ENCODE results near the gene CCNE1.

DNA sequence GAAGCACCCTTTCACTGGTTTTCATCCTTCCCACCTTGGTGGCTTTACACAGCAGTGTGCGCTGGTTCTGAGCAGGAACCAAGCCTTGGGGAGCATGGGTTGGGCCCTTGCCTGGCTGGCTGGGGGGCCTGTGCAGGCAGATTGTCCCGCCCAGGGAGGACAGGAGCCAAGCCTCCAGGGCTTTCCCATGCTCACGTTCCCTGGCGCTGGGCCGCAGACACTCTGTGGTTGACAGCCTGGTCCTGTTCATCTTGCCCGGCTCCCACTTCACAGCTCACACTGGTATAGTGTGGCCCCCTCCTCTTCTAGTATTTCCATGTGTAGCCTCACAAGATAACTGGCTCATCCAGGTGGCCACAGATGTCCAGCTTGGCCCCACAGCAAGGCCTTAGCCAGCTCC, 4.6 kb upstream of the CCNE1 start:
- TF ChIP-seq BORCS8-MEF2B (CRISPR knock-in tag; IDR thresholded peaks at IDR 0.05) (no peak), ESRRA (CRISPR knock-in tag; IDR thresholded peaks at IDR 0.05; ENCODE audit: low read depth) (no peak), NR1H2 (CRISPR knock-in tag; IDR thresholded peaks at IDR 0.05; ENCODE audit: borderline replicate concordance, low read depth) (no peak), ETV6 (CRISPR knock-in tag; conservative IDR thresholded peaks at IDR 0.05) (no peak), TBL1XR1 (IDR thresholded peaks at IDR 0.05; ENCODE audit: borderline replicate concordance, low read length, partially characterized antibody) (no peak), SUZ12 (IDR thresholded peaks at IDR 0.05; ENCODE audit: low read depth, low read length) (no peak), HOXA5 (CRISPR knock-in tag; IDR thresholded peaks at IDR 0.05) (no peak), ZMYM3 (CRISPR knock-in tag; IDR thresholded peaks at IDR 0.05) (no peak)
- TF ChIP-seq, protein P1, sequence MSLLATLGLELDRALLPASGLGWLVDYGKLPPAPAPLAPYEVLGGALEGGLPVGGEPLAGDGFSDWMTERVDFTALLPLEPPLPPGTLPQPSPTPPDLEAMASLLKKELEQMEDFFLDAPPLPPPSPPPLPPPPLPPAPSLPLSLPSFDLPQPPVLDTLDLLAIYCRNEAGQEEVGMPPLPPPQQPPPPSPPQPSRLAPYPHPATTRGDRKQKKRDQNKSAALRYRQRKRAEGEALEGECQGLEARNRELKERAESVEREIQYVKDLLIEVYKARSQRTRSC (CRISPR knock-in tag; IDR thresholded peaks at IDR 0.05; ENCODE audit: low read depth): no peak
